Measurements from ENCODE around the gene NCAN. TPM values are rescaled to one million over a fixed set of nuclear protein-coding genes. Genes with fewer than 3 reads are reported as not detected.

The NCAN gene
- total and polyA plus RNA-seq, 2 of the 4 experiments (the other 2 are of a cell fraction) = not detected

DNA sequence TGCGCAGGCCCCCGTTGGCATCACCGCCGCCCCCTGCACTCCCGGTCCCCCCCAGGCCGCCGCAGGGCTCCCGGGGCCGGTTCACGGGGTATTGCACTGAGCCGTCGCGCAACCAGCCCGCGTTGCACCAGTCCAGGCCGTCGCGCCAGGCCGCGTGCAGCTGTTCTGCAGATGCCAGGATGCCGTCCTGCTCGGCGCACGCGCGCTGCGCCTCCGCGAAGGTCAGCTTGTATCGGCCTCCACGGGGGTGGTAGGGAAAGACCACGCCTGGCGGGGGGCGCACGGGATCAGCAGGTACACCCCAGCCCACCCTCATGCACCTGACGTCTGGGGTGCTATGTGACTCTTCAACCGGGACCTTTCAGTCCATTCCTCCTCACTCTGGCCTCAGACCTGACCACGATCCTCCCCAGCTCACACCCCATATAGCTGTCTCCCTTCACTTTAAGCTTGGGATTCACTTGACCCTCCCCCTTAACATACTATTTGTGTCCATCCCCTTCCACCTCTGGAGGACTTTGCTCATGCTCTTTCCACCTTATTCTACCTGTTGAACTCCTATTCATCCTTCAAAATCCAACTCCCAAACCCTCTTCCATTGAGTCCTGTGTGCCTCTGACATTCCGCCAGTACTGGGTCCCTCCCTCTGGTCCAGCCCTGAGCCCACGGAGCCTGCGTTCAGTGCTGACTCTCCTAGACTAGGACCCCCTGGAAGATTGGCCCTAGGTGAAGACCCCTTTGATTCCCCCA is 47.0 kb downstream of the NCAN start:
- 0 out of 2 replicates have a peak, but pooled peaks cover 2% of the 10 kb centered on the region for H3K4me1 ChIP-seq (ENCODE audit: control insufficient read depth, insufficient read depth, low read length)
- in situ Hi-C loops (cut with MboI; ENCODE audit: low sequenced_read_pairs) (no loop called here), intact Hi-C loops (cut with micrococcal nuclease) (no loop called here), dilution Hi-C loops (cut with HindIII; ENCODE audit: low sequenced_read_pairs, unreplicated experiment) (no loop called here)
- no peak overlapping the region for H3K18ac ChIP-seq (ENCODE audit: low read depth, low read length)
- CTCF ChIA-PET = no interaction called here
- no peak overlapping the region for H2BK15ac ChIP-seq (ENCODE audit: low read depth, low read length)
- no peak overlapping the region for H3K23ac ChIP-seq (ENCODE audit: low read depth, low read length)
- no peak overlapping the region for H2AFZ ChIP-seq (replicated peaks; ENCODE audit: low read length, poor library complexity)
- no peaks in the 10 kb centered on the region for H3K9me1 ChIP-seq (ENCODE audit: insufficient read depth, low read length)
- no peak for ATAC-seq (ENCODE audit: low read depth)
- no peak overlapping the region for H3K56ac ChIP-seq (ENCODE audit: extremely low read depth, insufficient read depth, low read length)
- no peaks in the 10 kb centered on the region for H3K79me1 ChIP-seq (ENCODE audit: low read depth in 1 of 2, low read length in 2 of 2)
- POLR2A ChIA-PET (ENCODE audit: unreplicated experiment) = no interaction called here
- no peak for DNase-seq
- no peak overlapping the region for H3K14ac ChIP-seq (replicated peaks; ENCODE audit: low read depth, low read length)
- H3K9me3 ChIP-seq (ENCODE audit: control insufficient read depth, insufficient read depth, low read length) = peaks cover 4% of the 10 kb centered on the region
- no peak overlapping the region for H4K8ac ChIP-seq (ENCODE audit: low read depth in 2 of 2, low read length in 2 of 2)
- H2BK120ac ChIP-seq (ENCODE audit: low read depth, low read length) = no peak overlapping the region
- H2BK5ac ChIP-seq (ENCODE audit: low read depth, low read length, poor library complexity, severe bottlenecking) = no peak overlapping the region
- no peak overlapping the region for H3K9ac ChIP-seq (ENCODE audit: low read depth, low read length)
- H2BK20ac ChIP-seq (ENCODE audit: low read depth, low read length) = no peak overlapping the region
- no peak overlapping the region for H3K27ac ChIP-seq (ENCODE audit: insufficient read depth, low read length)
- H3K4ac ChIP-seq (ENCODE audit: low read depth, low read length) = no peak overlapping the region
- no peak overlapping the region for H3K4me2 ChIP-seq (ENCODE audit: low read depth, low read length)
- TF ChIP-seq MXI1 (IDR thresholded peaks at IDR 0.05; ENCODE audit: borderline replicate concordance, low read depth, low read length) (no peak), RFX5 (IDR thresholded peaks at IDR 0.05; ENCODE audit: low read depth, low read length) (no peak), MAZ (IDR thresholded peaks at IDR 0.05; ENCODE audit: borderline replicate concordance, low read depth, low read length) (no peak), RCOR1 (IDR thresholded peaks at IDR 0.05; ENCODE audit: insufficient replicate concordance, low read length) (no peak), FOS (IDR thresholded peaks at IDR 0.05; ENCODE audit: low read depth, low read length) (no peak), BHLHE40 (IDR thresholded peaks at IDR 0.05; ENCODE audit: low read depth, low read length) (no peak), CEBPB (IDR thresholded peaks at IDR 0.05; ENCODE audit: low read depth, low read length) (no peak), POLR2A (IDR thresholded peaks at IDR 0.05; ENCODE audit: low read depth, low read length) (no peak), MAFK (IDR thresholded peaks at IDR 0.05; ENCODE audit: low read depth, low read length) (no peak), CHD1 (IDR thresholded peaks at IDR 0.05; ENCODE audit: low read depth, low read length) (no peak), RAD21 (IDR thresholded peaks at IDR 0.05; ENCODE audit: low read length) (no peak), SMC3 (IDR thresholded peaks at IDR 0.05; ENCODE audit: low read depth, low read length) (no peak), NFE2L2 (IDR thresholded peaks at IDR 0.05; ENCODE audit: low read depth, low read length) (no peak)
- TF ChIP-seq, protein P1, sequence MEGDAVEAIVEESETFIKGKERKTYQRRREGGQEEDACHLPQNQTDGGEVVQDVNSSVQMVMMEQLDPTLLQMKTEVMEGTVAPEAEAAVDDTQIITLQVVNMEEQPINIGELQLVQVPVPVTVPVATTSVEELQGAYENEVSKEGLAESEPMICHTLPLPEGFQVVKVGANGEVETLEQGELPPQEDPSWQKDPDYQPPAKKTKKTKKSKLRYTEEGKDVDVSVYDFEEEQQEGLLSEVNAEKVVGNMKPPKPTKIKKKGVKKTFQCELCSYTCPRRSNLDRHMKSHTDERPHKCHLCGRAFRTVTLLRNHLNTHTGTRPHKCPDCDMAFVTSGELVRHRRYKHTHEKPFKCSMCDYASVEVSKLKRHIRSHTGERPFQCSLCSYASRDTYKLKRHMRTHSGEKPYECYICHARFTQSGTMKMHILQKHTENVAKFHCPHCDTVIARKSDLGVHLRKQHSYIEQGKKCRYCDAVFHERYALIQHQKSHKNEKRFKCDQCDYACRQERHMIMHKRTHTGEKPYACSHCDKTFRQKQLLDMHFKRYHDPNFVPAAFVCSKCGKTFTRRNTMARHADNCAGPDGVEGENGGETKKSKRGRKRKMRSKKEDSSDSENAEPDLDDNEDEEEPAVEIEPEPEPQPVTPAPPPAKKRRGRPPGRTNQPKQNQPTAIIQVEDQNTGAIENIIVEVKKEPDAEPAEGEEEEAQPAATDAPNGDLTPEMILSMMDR (conservative IDR thresholded peaks at IDR 0.05; ENCODE audit: low read depth, low read length) = no peak
- TF ChIP-seq, protein P2, sequence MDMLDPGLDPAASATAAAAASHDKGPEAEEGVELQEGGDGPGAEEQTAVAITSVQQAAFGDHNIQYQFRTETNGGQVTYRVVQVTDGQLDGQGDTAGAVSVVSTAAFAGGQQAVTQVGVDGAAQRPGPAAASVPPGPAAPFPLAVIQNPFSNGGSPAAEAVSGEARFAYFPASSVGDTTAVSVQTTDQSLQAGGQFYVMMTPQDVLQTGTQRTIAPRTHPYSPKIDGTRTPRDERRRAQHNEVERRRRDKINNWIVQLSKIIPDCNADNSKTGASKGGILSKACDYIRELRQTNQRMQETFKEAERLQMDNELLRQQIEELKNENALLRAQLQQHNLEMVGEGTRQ (IDR thresholded peaks at IDR 0.05; ENCODE audit: low read depth, low read length) = no peak
- TF ChIP-seq, protein P3, sequence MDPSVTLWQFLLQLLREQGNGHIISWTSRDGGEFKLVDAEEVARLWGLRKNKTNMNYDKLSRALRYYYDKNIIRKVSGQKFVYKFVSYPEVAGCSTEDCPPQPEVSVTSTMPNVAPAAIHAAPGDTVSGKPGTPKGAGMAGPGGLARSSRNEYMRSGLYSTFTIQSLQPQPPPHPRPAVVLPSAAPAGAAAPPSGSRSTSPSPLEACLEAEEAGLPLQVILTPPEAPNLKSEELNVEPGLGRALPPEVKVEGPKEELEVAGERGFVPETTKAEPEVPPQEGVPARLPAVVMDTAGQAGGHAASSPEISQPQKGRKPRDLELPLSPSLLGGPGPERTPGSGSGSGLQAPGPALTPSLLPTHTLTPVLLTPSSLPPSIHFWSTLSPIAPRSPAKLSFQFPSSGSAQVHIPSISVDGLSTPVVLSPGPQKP (IDR thresholded peaks at IDR 0.05; ENCODE audit: borderline replicate concordance, low read depth, low read length) = no peak
- no peak overlapping the region for H3K4me3 ChIP-seq (ENCODE audit: insufficient read depth, low read depth, low read length)
- H4K5ac ChIP-seq (ENCODE audit: low read depth, low read length) = no peak overlapping the region
- no peaks in the 10 kb centered on the region for H3K36me3 ChIP-seq (ENCODE audit: control insufficient read depth, insufficient read depth, low read length)
- BruUV-seq (replicated peaks) = no TSS peak
- H4K20me1 ChIP-seq (ENCODE audit: insufficient read depth, low read length) = no peaks in the 10 kb centered on the region
- 84% methylated on average over 18 of the region's 41 CpGs; no CpG with 5 or more reads in 1 of the 2 experiments for WGBS, 2 experiments (ENCODE audit: extremely low coverage in 2 of 2, insufficient read length in 1 of 2)
- no peak overlapping the region for H4K91ac ChIP-seq (ENCODE audit: insufficient read depth, low read depth, low read length)
- H2AK5ac ChIP-seq (ENCODE audit: low read depth, low read length) = no peak overlapping the region
- H2AK9ac ChIP-seq (replicated peaks; ENCODE audit: low read depth, low read length, poor library complexity) = no peak overlapping the region
- peaks cover 55% of the 10 kb centered on the region for H3K27me3 ChIP-seq (ENCODE audit: control insufficient read depth, insufficient read depth, low read length)
